GM18861 (cell line): Measurements from ENCODE around the gene GMIP.

Experiments
- ATAC-seq: cut with Tn5 transposase; IDR thresholded peaks from one replicate; pipeline ENCODE4 v1.9.1; 2021; ENCODE audit not compliant: unreplicated experiment

GMIP gene

DNA sequence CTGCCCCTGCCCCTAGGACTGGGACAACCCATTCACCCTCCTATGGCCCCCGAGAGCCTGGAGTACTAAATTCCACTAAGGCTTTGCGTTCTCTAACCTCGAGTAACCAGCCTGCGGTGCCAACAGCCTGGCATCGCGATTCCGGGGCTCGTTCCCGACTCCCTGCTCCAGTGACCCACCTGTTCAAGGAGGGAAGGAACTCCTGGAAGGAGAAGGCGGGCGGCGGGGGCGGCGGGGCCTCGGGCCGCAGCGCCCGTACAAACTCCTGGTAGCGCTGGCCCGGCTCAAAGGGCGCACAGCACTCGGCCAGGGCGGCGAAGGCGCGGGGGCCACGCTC, 6.3 kb downstream of the GMIP start:
- ATAC-seq: no peak

DNA sequence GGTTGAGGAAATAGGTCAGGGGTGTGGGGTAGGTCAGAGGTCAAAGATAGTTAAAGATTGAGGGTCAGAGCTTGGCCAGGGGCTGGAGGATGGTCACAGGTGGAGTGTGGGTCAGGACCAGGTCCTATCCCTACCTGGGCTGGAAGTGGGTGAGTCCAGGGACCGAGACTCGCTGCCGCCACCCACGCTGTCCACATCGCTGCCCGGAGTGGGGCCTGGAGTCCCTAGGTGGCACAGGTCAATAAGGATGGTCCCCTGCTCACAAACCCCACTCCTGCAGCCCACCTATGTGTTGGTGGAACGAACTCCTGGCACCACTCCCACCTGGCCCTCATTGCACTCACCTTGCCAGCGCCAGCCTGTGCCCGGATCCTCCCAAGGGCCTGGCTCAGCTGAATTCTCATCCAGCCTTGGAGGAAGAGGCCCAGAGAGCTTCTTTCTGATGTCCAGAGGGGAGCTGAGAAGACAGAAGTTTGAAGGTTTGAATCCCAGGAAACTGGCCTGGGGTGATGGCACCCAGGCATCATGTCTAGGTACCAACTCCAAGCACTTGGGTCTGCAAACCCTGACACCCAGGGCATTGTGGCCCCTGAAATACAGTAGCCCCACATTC, 6.8 kb downstream of the GMIP start:
- ATAC-seq: no peak

DNA sequence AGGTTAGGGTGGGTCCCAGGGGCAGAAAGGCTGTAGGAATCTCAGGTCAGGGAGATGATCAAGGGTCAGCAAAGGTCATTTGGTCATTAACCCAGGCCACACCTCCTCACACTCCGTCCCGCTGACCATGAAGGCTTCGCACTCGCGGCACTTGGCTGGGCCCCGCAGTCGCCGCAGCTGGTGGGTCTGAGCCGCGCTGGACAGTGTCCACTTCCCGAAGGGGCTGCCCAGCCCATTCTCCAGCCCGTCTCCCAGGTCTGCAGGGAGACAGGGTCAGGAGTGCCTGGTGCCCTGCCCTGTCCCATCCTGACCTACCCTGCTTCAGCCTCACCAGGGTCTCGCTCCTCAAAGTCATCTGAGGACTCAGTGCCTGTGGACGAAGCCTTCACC, 8.1 kb downstream of the GMIP start:
- no peak for ATAC-seq

DNA sequence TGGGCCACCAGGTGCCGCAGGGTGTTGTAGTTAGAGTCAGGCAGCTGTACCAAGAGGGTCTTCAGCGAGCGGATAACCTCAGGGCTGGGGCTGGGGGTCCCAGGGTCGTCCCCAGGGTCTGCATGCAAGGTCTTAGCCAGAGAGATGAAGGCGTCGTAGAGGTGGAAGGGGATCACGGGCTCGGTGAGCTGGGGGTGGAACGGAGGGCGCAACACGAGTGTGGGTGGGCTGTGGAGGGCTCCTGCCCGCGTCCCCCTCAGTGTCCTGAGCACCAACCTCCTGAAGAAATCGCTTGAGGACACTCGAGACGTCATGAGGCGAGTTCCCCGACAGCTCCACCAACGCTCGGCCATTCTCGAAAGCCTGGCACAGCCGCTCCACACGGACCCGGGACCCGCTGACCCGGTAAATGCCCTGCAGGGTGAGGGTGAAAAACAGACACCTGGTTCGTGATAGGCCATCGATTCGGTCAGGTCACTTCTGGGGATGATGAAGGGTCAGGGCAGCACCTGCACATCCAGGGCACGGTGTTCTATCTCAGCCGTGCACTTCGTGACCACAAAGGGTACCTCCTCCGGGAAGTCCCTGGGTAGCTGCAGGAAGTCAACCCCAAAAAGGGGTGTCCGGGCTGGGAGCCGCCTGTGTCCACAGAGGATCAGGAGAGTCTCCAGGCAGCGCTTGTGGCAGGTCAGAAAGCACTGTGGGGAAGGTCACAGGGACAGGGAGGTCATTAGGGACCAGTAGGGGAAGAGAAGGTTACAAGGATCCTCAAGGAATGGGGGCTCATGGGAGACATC, 8.7 kb downstream of the GMIP start:
- ATAC-seq: no peak

DNA sequence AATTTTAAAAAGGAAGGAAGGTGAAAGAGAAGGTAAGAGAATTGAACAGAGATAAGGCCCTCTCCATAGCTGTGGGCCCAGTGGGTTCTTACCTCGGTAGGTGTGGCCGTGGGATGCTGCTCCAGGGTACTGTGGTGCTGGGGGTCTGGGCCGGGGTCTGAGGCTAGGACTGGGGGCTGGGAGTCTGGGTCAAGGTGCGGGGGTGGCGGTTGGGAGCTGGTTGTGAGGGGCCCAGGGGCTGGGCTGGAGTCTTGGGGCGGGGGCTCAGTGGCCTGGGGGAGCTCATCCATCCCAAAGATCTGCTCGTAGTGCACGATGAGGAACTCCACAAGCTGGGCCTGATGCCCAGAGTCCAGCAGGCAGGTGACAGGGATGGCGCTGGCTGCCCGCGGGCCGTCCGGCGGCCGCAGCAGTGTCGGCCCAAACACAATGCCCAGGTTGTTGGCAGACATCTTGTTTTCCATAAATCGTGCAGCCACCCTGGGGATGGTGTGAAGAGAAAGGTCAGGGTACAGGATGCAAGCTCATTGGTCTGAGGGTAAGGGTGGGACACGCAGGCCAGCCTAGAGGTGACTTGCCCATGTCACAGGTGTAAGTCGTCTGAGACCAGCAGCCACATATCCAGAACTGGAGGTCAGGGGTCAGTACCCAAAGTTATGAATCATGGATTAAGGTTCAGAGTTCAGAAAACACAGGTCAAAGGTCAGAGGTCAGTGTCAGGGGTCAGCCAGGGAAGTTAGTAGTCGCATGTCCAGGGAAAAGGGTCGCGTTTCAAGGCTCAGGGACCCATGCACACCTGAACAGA, 9.5 kb downstream of the GMIP start:
- ATAC-seq: no peak

DNA sequence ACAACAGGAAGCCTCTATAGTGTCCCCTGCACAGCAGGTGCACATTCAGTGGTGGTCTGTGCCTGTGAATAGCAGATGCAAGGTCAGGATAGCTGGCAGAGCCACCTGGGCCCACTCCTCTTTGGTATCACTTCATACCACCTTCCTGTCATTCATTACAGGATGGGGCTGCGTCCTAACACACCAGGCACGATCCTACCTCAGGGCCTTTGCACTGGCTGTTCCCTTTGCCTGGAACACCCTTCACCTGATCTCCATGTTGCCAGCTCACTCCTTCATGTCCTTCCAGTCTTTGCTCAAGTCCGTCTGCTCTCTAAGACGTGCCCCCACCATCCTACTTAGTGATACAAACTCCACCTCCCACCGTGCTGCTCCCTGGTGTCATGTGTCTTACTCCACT, 10.8 kb downstream of the GMIP start:
- ATAC-seq: no peak

DNA sequence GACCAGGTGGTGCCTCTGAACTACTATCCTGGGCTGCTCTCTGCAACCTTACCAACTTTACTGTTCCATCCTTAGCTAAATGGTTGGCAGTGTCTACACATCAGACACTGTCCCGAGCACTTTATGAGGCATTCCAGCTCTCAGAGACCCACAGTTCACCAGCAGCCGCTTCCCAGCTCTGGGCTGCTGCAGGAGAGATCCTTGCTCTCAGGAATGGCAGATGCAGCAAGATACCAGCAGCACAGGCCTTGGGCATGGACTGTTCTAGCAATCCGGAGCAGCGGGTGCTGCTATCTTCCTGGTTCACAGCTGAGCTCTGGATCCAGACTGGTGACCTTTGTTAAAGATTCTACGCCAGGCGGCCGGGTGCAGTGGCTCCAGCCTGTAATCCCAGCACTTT, 12.1 kb downstream of the GMIP start:
- ATAC-seq: no peak

DNA sequence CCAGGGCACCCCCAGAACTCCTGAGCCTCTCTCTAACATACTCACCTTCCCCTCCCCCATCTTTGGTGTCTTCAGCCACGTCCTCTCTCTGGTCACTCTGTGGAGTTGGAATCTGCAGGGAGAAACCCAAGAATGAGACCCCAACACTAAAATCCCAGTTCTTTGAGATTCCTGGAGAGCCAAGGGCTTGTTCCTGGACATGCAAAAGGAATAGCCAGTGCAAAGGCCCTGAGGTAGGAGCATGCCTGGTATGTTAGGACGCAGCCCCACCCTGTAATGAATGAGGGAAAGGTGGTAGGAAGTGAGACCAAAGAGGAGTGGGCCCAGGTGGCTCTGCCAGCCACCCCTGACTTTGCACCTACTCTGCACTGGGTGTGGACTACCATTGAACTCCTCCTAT, 13.0 kb downstream of the GMIP start:
- ATAC-seq: no peak

DNA sequence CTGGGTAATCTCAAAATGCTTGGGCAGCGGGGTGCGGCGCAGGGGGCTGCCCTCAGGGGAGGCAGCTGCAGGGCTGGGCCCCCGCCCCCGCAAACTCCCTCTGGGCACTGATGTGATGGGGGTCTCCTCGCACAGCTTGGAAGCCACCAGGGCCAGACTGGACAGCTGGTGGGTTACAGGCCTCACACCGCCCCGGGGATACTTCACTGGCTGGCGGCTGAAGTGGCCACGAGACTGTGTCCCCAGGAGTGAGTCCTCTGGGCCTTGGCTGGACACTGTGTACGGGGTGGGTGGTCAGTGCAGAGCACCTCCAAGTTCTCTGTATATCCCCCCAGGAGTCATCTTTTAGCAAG, 13.4 kb downstream of the GMIP start:
- ATAC-seq: no peak

DNA sequence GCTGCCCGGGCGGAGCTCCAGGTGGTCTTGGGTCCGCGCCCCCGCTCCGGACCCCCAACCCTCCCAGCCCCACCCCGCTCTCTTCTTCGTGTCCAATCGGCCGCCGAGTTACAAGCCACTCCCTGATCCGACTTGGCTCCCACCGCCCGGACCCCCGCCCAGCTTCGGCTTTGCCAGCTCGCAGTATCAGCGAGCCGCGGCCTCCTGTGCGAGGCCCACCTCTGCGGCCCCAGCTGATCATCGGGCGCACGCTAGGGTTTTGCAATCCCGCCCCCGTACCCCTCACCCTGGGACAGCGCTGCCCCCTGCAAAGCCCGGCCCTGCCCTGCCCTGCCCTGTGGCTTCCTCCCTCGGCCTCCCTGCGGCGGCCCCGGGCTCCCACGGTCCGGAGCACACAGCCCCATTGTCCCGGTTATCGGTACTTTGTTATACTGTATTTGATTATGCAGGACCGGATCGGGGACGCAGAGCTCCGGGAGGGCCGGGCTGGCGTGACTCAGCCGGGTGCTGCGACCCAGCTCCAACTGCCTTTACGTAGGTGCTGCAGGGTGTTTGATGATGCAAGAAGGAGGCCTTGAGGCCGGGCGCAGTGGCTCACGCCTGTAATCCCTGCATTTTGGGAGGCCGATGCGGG, 14.8 kb downstream of the GMIP start:
- ATAC-seq: no peak

DNA sequence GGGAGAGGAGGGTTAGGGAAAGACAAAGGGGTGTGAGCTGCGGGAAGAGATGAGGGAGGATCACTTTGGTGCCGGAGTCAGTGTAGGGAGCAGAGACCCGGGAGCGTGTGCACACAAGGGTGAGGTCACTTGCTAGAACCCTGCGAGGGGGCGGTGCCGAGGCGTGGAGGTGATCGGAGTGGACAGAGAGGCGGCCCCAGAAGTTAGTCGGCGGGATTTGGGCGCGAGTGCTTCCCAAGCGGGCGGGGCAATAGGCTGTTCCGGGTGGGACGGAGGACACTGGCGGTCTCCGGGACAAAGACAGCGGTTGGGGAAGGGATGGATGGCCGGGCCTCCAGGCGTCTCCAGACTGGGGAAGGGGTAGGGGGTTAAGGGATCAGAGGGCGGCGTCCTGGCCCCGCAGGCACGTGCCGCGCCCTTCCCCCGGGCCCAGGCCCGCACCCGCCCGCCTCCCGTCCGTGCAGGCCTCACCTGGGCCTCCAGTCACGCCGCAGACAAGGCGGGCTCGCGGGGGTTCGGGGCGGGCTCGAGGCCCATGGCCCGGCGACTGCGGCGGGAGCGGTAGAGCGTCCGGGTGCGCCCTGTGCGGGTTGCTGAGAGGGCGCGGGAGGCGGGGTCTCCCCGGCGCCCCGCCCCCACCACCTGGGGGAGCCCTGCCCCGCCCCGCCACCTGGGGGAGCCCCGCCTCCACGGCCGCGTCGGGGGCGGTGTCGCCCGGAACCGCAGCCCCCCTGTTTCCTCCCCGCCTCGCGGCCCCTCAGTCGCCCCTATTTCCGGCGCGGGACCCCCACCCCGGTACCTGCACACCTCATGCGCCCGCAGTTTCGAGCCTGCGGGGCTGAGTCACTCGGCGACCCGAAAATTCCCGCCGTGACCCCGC, 15.6 kb downstream of the GMIP start, which contains the start of gene LPAR2:
TSS of gene LPAR2 (minus strand) at position 600 of the 880 bp plus-strand sequence. CDS start 945 bp downstream, outside the sequence.
- ATAC-seq: no peak

DNA sequence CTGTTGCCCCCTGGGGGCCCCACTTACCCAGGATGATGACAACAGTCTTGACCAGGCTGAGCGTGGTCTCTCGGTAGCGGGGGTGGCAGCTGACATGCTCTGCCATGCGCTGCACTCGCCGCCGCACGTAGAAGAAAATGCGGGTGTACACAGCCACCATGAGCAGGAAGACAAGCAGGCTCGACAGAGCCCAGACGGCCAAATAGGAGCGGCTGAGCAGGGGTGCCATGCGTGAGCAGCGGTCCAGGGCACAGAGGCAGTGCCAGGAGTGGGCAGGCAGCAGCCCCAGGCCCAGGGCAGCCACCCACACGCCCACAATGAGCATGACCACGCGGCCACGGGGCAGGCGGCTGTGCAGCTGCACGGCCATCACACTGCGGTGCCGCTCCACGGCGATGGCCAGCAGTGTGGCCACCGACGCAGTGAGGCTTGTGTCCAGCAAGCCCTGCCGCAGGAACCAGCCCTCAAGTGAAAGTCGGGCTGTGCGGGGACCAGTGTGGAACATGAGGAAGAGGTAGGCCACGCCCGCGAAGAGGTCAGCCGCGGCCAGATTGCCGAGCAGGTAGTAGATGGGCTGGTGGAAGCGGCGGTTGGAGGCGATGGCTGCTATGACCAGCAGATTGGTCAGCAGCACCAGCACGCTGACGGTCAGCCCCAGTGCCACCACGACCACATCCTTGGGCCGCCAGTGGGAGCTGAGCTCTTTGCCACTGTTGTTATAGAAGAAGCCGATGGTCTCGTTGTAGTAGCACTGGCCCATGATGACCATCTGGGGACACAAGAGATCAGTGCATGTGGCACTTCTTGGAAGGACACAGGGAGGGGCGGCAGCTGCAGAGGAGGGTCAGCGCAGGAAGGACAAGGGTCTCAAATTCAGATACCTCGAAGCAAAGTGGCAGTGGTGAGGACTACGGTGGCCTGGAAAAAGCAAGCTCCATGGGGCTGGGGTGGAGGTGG, 16.7 kb downstream of the GMIP start:
- no peak for ATAC-seq

DNA sequence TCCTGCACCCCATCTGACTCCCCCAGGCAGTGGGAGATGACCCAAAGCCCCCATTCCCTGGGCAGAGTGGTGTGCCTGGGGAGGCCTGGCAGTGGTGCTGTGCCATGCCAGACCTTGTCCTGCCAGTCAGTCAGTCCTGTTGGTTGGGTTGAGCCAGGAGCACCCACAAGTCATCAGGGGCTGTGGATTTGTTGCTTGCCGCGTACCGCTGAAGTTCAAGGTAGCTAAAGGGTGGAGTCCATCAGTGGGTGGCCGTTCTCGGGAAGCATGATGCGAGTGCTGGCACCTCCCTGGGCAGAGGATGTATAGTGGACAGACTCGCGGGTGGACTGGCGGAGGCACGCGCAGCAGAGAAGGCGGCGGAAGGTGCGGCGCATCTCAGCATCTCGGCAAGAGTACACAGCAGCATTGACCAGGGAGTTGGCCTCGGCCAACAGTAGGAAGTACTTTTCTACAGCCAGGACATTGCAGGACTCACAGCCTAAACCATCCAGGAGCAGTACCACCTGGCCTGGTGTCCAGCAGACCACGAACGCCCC, 19.4 kb downstream of the GMIP start:
- no peak for ATAC-seq

DNA sequence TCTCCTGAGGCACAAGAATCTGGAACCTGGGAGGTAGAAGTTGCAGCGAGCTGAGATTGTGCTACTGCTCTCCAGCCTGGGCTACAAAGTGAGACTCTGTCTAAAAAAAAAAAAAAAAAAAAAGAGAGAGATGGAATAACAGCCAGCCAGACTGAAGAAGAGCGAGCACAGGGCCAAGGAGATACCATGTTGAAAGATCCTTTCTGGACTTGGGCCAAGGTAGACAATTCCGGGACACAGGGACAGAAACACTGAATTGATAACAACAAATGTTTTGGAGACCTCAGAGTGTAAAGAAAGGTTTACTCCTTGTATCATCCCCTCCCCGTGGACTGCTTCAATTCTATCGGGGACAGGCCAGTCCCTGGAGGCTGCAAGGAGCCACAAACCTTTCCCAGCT, 20.1 kb downstream of the GMIP start:
- ATAC-seq: no peak

DNA sequence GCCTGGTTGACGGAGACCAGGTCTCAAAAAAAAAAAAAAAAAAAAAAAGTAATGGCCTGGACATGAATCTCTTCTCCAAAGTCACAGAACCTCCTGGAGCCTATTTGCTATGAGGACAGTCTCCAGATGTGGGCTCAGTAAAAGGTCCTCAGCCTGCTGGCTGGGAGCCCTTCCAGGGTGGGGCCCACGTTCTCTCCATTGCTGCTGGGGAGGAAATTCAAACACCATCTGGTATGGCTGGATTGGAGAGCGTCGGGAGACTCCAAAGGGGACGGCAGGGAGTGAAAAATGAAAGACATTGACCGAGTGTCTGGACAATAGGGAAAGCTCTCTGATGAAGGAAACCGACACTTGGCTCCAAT, 23.6 kb downstream of the GMIP start:
- ATAC-seq: no peak

DNA sequence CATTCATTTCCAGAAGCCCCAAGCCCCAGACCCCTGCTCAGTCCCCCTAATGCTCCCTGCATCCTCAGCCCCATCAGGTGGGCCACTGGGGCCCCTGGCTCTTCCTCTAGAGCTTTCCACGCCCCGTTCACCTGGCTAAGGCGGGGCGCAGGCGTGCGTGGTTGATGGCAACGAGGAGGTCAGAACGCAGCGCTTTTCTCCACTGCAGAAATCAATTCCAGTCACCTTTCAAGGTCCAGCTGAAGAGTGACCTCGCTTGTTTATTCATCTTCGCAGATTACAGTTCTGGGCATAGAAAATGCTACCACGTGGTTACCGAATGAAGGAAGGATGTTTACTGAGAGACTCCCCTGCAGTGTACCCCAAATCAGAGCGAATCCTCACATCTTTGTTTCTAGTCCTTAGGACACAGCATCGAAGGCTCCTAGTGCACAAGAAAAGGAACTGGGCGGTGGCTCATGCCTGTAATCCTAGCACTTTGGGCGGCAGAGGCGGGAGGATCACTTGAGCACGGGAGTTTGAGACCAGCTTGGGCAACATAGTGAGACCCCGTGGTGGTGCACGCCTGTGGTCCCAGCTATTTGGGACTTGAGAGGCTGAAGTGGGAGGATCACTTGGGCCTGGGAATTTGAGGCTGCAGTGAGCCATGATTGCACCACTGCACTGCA, 24.1 kb downstream of the GMIP start:
- no peak for ATAC-seq

DNA sequence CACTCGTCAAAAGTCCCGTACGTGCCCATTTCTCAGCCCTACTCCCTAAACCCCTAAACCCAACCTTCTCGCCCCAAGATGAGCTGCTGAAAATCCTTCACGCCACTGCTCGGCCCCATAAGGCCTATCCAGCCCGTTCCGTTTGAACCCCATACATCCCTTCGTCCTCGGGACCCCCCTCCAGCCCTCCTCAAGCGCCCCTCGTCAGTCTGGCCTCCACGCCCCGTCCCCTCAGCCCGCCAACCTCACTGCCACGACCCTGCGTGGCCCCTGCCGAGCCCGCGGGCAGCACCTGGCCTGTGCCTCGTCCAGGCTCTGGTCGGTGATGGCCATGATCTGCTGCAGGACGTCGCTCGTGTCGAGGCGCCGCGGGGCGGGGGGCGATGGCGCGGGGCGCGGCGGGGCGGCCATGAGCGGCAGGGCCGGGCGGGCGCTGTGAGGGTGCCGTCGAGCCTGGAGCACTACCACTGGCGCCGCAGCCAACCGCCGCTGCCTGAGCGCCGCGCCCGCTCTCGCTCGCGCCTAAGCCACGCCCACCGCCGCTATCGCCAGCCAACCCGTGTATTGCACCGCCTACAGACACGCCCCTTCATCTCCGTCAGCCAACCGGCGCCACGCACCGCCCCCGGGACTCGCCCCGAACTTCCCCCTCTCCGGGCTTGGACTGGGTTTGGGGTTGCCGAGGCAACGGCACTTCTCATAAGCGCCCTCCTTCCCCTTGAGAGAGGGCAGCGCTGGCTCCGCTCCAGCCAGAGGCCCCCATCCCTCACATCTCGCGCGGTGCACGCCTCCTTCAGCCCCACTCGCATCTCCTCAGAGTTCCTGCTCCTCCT, 25.0 kb downstream of the GMIP start, which contains the start of gene PBX4:
TSS of gene PBX4 (minus strand) at position 469 of the 833 bp plus-strand sequence. CDS start at position 411, 58 bp downstream.
- ATAC-seq: peak; percentile 89

DNA sequence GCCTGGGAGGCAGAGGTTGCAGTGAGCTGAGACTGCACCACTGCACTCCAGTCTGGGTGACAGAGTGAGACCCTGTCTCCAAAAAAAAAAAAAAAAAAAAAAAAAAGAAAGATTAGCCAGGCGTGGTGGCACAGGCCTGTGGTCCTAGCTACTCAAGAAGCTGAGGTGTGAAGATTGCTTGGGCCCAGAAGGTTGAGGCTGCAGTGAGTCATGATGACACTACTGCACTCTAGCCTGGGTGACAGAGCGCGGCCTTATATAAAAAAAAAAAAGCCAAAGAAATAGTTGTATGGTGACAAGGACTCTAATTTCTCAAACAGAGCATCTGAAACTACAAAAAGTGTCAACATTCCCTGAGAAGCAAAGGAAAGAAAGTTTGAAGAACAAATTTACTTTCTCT, 28.4 kb downstream of the GMIP start:
- ATAC-seq: no peak
